C4-2B (cell line): ENCODE results near the gene MLLT3.

Experiments used
- H3K27ac ChIP-seq: fragments of 450-650 bp; 2 replicates; pipeline ENCODE4 v1.5.1; 2017
- CTCF ChIP-seq: fragments of 450-650 bp; conservative IDR thresholded peaks from 2 replicates; pipeline ENCODE4 v1.5.1; 2017; ENCODE audit warnings: mild to moderate bottlenecking
- ZFX ChIP-seq: fragments of 450-650 bp; IDR thresholded peaks from 2 replicates; pipeline ENCODE4 v1.6.1; 2017

Gene MLLT3

GRCh38 chr9:20300430-20301115 lies 321.7 kb downstream of the MLLT3 start:
- TF ChIP-seq ZFX (no peak), CTCF (no peak)
- no peak overlapping the region for H3K27ac ChIP-seq

- no peak overlapping the region for H3K27ac ChIP-seq
- TF ChIP-seq CTCF = no peak
- TF ChIP-seq ZFX = no peak
Measured at GRCh38 chr9:20297646-20298084, 324.6 kb downstream of the MLLT3 start.

DNA sequence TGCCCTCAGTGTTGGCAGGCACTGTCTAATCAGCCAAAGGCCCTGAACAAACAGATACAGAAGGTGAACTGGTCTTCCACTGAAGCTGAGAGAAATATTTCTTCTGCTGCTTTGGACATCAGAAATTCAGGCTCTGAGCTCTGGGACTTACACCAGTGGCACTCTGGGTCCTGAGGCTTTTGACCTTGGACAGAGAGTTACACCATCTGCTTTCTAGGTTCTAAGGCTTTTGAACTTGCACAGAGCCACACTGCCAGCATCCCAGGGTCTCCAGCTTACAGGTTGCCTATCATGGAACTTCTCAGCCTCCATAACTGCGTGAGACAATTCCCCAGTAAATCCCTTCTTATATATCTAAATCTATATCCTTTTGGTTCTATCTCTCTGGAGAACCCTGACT lies 326.7 kb downstream of the MLLT3 start:
- H3K27ac ChIP-seq = no peak overlapping the region
- TF ChIP-seq CTCF = no peak
- TF ChIP-seq ZFX = no peak

DNA sequence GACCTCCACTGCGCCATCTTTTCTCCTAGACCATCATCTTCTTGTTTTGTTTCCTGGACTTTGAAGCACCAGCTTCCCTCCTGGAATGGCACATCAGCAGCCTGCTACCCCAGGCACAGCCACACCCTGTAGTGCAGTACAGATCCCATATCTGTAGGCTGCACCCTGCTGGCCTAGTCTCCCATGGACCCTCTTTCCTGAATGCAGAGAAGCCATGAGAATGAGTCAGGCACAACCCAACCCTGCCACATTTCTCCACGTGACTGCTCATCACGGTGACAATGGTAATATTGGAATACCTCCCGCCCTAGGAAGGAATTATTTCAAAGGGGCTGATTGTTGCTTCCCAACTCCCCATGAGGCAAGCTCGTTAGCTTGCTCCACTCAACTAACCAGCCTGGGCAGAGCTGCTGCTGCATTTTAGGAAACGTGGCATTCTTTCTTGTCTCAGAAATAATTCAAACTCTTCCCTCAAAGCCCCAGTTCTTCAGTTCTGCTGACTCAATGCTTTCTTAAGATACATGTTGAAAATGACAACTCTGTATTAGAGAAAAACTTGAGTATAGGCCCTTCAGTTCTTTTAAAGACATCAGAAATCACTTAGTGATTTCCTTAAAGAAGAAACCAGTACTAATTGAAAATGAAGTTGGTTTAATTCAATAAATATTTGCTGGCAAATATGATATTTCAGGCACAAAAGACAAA lies 328.1 kb downstream of the MLLT3 start:
- no peak overlapping the region for H3K27ac ChIP-seq
- TF ChIP-seq CTCF (no peak), ZFX (no peak)

GRCh38 chr9:20292002-20292401 lies 330.3 kb downstream of the MLLT3 start:
- peak; percentile 44 for TF ChIP-seq CTCF
- TF ChIP-seq ZFX = no peak
- no peak overlapping the region for H3K27ac ChIP-seq
